HK-2 (cell line): Measurements from ENCODE around the gene TYMS.
A peak's percentile ranks its signal among the peaks of the same experiment; 100 is the strongest.
"Not testable (repeated sequence)": the region's sequence is repeated elsewhere in the genome, so short reads cannot be mapped to it uniquely, and the experiment has no call there.

Source experiments
- DNase-seq: peaks from one replicate; pipeline ENCODE4 v3.0.0-alpha.2; 2018; ENCODE audit not compliant: unreplicated experiment

The TYMS gene

GRCh38 chr18:677145-677544 lies 19.7 kb downstream of the TYMS start:
- DNase-seq = no peak

- no peak for DNase-seq
Measured at GRCh38 chr18:677951-678381, 20.5 kb downstream of the TYMS start.

- no peak for DNase-seq
Measured at GRCh38 chr18:678482-679182, 21.2 kb downstream of the TYMS start.

- no peak for DNase-seq
Measured at GRCh38 chr18:679516-679915, 22.1 kb downstream of the TYMS start.

- DNase-seq = no peak
Measured at GRCh38 chr18:680392-680791, 22.9 kb downstream of the TYMS start.

GRCh38 chr18:681985-682384 lies 24.5 kb downstream of the TYMS start:
- no peak for DNase-seq

- not testable (repeated sequence) for DNase-seq
Measured at GRCh38 chr18:682416-682815, 25.0 kb downstream of the TYMS start.

GRCh38 chr18:682833-683232 lies 25.4 kb downstream of the TYMS start:
- DNase-seq = no peak

- no peak for DNase-seq
Measured at GRCh38 chr18:683531-683930, 26.1 kb downstream of the TYMS start.

GRCh38 chr18:685438-685837 lies 28.0 kb downstream of the TYMS start:
- no peak for DNase-seq

GRCh38 chr18:686339-687111 lies 29.1 kb downstream of the TYMS start:
- DNase-seq = no peak

GRCh38 chr18:688323-688722 lies 30.9 kb downstream of the TYMS start:
- DNase-seq = no peak

GRCh38 chr18:692824-693223 lies 35.4 kb downstream of the TYMS start:
- no peak for DNase-seq

- no peak for DNase-seq
Measured at GRCh38 chr18:693466-694187, 36.2 kb downstream of the TYMS start.

- DNase-seq = no peak
Measured at GRCh38 chr18:697012-697411, 39.6 kb downstream of the TYMS start.

GRCh38 chr18:697800-698199 lies 40.3 kb downstream of the TYMS start:
- DNase-seq = no peak

GRCh38 chr18:703213-703967 lies 45.9 kb downstream of the TYMS start:
- DNase-seq = peak; percentile 58

GRCh38 chr18:706405-706804 lies 49.0 kb downstream of the TYMS start:
- no peak for DNase-seq

GRCh38 chr18:708096-708495 lies 50.6 kb downstream of the TYMS start:
- no peak for DNase-seq

GRCh38 chr18:709771-710170 lies 52.3 kb downstream of the TYMS start:
- DNase-seq = no peak

GRCh38 chr18:710418-711300 lies 53.2 kb downstream of the TYMS start:
- peak; percentile 22 for DNase-seq
